Common myeloid progenitor, CD34-positive (primary cell): ENCODE measurements around the gene RPGRIP1L.

Experiments used
- CTCF ChIA-PET: fragments of 350-600 bp; sonication (Branson Sonifier 250); formaldehyde crosslinking; loops from one replicate; lab custom pipeline; 2021; ENCODE audit warnings: antibody characterized with exemption; lab: Charles Lee
- POLR2A ChIA-PET: fragments of 350-600 bp; sonication (Branson Sonifier 250); formaldehyde crosslinking; loops from one replicate; lab custom pipeline; 2021; ENCODE audit warnings: antibody characterized with exemption; lab: Charles Lee
- DNase-seq, 3 donors: peaks; one replicate each; pipeline versions ENCODE4 v3.0.0 to v3.0.0-alpha.2; 2013
- H3K27ac ChIP-seq, 2 experiments: 1 replicate in 1 of 2; 2 replicates in 1 of 2; pipeline ENCODE4 v1.7.0; 2013; ENCODE audit warnings: inconsistent platforms in 2 of 2, low read length in 2 of 2, mild to moderate bottlenecking in 2 of 2, low read depth in 1 of 2, moderate library complexity in 1 of 2; ENCODE audit not compliant: severe bottlenecking in 2 of 2, insufficient read depth in 1 of 2, poor library complexity in 1 of 2
- H3K27me3 ChIP-seq, 5 experiments: replicated peaks in 2 of 5; 1 replicate in 3 of 5; 2 replicates in 2 of 5; pipeline versions ENCODE4 v1.6.1 to v1.7.0; 2013; ENCODE audit warnings: low read length in 4 of 5, mild to moderate bottlenecking in 2 of 5, moderate library complexity in 2 of 5, inconsistent platforms in 1 of 5; ENCODE audit not compliant: insufficient read depth in 5 of 5, control insufficient read depth in 4 of 5
- H3K36me3 ChIP-seq, 4 experiments: 1 replicate in 2 of 4; 2 replicates in 2 of 4; pipeline versions ENCODE4 v1.6.1 to v1.7.0; 2013; ENCODE audit warnings: low read length in 3 of 4, control low read depth in 1 of 4, mild to moderate bottlenecking in 1 of 4; ENCODE audit not compliant: control insufficient read depth in 4 of 4, insufficient read depth in 4 of 4
- H3K4me1 ChIP-seq, 4 experiments: 1 replicate in 3 of 4; 2 replicates in 1 of 4; pipeline versions ENCODE4 v1.6.1 to v1.7.1; 2013; ENCODE audit warnings: low read length in 3 of 4, mild to moderate bottlenecking in 3 of 4, control low read depth in 1 of 4, inconsistent platforms in 1 of 4, moderate library complexity in 1 of 4; ENCODE audit not compliant: control insufficient read depth in 4 of 4, insufficient read depth in 4 of 4; ENCODE audit errors: control extremely low read depth in 1 of 4
- H3K4me3 ChIP-seq, 7 experiments: 1 replicate in 4 of 7; 2 replicates in 3 of 7; pipeline versions ENCODE4 v1.5.1 to v1.7.0; 2013; ENCODE audit warnings: mild to moderate bottlenecking in 7 of 7, low read length in 6 of 7, moderate library complexity in 6 of 7, inconsistent platforms in 2 of 7, low read depth in 2 of 7, control low read depth in 1 of 7; ENCODE audit not compliant: insufficient read depth in 4 of 7, control insufficient read depth in 1 of 7; ENCODE audit errors: extremely low read depth in 1 of 7
- H3K9me3 ChIP-seq, 5 experiments: 1 replicate in 4 of 5; 2 replicates in 1 of 5; pipeline versions ENCODE4 v1.6.1 to v1.7.1; 2013; ENCODE audit warnings: low read length in 4 of 5, mild to moderate bottlenecking in 2 of 5, inconsistent platforms in 1 of 5, low read depth in 1 of 5, moderate library complexity in 1 of 5; ENCODE audit not compliant: control insufficient read depth in 4 of 5, insufficient read depth in 2 of 5; ENCODE audit errors: control extremely low read depth in 1 of 5
- WGBS: methylation state at CpG from one replicate; pipeline ENCODE4 v1.1.5; 2013; ENCODE audit not compliant: insufficient coverage; 5-methylcytosine and 5-hydroxymethylcytosine counted together

Gene RPGRIP1L

DNA sequence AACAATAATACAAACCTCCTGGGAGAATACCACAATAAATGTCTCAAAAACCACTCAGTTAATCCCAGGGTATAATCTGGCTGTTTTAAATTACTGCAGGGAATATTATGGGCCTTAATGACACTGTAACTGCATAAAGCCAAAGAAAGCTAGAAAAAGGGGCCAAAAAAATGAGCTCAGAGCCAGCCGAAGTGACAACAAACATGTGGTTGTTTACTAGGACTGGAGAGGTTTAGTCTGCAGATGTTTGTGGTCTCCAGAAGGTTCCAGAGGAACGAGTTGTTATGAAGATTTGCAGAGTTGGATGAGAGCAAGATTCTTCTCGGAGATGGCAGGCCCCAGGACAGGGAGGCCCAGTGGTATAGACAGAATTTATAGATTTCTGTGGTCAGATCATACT lies 103.5 kb downstream of the RPGRIP1L start:
- Histone ChIP-seq H3K27ac (no peak overlapping the region), H3K9me3 (no peaks in the 10 kb centered on the region), H3K36me3 (peaks cover 0 to 2% (median 0%) of the 10 kb centered on the region in 4 experiments), H3K4me3 (no peak overlapping the region), H3K4me1 (peaks cover 3 to 12% (median 8%) of the 10 kb centered on the region in 4 experiments), H3K27me3 (no peaks in the 10 kb centered on the region)
- no peak for DNase-seq
- CTCF ChIA-PET, result no interaction called here
- WGBS, result 100% methylated on average over 2 of the region's 3 CpGs
- POLR2A ChIA-PET, result interaction anchor here (0.6 kb wide), 1 partner anchor 73 kb away, joined by 3 read pairs; no protein-coding TSS in a partner anchor

GRCh38 chr16:53599548-53599947 lies 104.1 kb downstream of the RPGRIP1L start:
- CTCF ChIA-PET, result no interaction called here
- H3K4me3 ChIP-seq, result no peak overlapping the region

GRCh38 chr16:53598511-53599275 lies 105.0 kb downstream of the RPGRIP1L start:
- POLR2A ChIA-PET, result no interaction called here
- Histone ChIP-seq H3K27ac (no peak overlapping the region), H3K4me3 (no peak overlapping the region), H3K36me3 (peaks cover 0 to 2% (median 0%) of the 10 kb centered on the region in 4 experiments), H3K27me3 (no peaks in the 10 kb centered on the region), H3K9me3 (peaks cover 0 to 4% (median 0%) of the 10 kb centered on the region in 5 experiments), H3K4me1 (peaks cover 3 to 12% (median 8%) of the 10 kb centered on the region in 4 experiments)
- no CpG with 5 or more reads among the region's 3 CpGs for WGBS
- CTCF ChIA-PET, result no interaction called here
- peak in 2 of 3 donors; percentile 51 to 67 for DNase-seq

More at GRCh38 chr16:53599548-53599947, 104.1 kb downstream of the RPGRIP1L start:
- H3K27ac ChIP-seq, result no peak overlapping the region
- WGBS, result 100% methylated on average over 2 of the region's 5 CpGs
- peaks cover 0 to 4% (median 0%) of the 10 kb centered on the region in 5 experiments for H3K9me3 ChIP-seq
- no peak for DNase-seq
- peaks cover 3 to 12% (median 8%) of the 10 kb centered on the region in 4 experiments for H3K4me1 ChIP-seq
- POLR2A ChIA-PET, result interaction anchor here (0.6 kb wide), 1 partner anchor 73 kb away, joined by 3 read pairs; no protein-coding TSS in a partner anchor
- H3K27me3 ChIP-seq, result no peaks in the 10 kb centered on the region
- H3K36me3 ChIP-seq, result peaks cover 0 to 2% (median 0%) of the 10 kb centered on the region in 4 experiments

GRCh38 chr16:53597776-53598175 lies 105.9 kb downstream of the RPGRIP1L start:
- no peaks in the 10 kb centered on the region for H3K27me3 ChIP-seq
- CTCF ChIA-PET, result no interaction called here
- H3K27ac ChIP-seq, result peak overlapping the region in 1 of 2 experiments; percentile 11
- H3K9me3 ChIP-seq, result peaks cover 0 to 4% (median 0%) of the 10 kb centered on the region in 5 experiments
- POLR2A ChIA-PET, result interaction anchor here (0.6 kb wide), 1 partner anchor 1955 kb away, joined by 3 read pairs; no protein-coding TSS in a partner anchor
- H3K4me3 ChIP-seq, result no peak overlapping the region
- H3K4me1 ChIP-seq, result peaks cover 3 to 12% (median 8%) of the 10 kb centered on the region in 4 experiments
- WGBS, result 14% methylated on average over 1 of the region's 3 CpGs
- peak in 2 of 3 donors; percentile 31 to 45 for DNase-seq
- H3K36me3 ChIP-seq, result peaks cover 0 to 2% (median 0%) of the 10 kb centered on the region in 4 experiments

DNA sequence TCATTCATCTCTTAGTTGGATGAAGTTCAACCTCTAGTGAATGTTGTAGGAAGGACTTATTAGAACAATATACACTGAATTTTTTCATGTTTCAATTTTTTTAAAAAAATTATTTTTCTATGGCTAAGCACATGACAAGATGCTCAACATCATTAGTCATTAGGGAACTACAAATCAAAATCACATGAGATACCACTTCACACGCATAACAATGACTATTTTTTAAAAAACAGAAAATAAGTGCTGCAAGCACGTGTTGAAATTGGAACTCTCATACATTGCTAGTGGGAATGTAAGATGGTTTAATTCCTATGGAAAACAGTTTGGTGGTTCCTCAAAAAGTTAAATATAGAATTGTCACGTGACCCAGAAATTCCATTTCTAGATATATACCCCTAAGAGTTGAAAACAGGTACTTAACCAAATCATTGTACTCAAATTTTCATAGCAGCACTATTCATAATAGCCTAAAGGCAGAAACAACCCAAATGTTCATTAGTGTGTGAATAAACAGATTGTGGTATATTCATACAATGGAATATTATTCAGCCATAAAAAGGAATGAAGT lies 115.5 kb downstream of the RPGRIP1L start:
- no peaks in the 10 kb centered on the region for H3K36me3 ChIP-seq
- no peaks in the 10 kb centered on the region for H3K27me3 ChIP-seq
- no CpG with 5 or more reads among the region's 3 CpGs for WGBS
- CTCF ChIA-PET, result no interaction called here
- no peak overlapping the region for H3K4me3 ChIP-seq
- POLR2A ChIA-PET, result no interaction called here
- no peak for DNase-seq
- peaks cover 0 to 3% (median 0%) of the 10 kb centered on the region in 4 experiments for H3K4me1 ChIP-seq
- H3K9me3 ChIP-seq, result peaks cover 0 to 6% (median 2%) of the 10 kb centered on the region in 5 experiments
- H3K27ac ChIP-seq, result no peak overlapping the region

GRCh38 chr16:53583401-53583800 lies 120.3 kb downstream of the RPGRIP1L start:
- WGBS, result 100% methylated on average over 1 of the region's 2 CpGs
- Histone ChIP-seq H3K27ac (no peak overlapping the region), H3K36me3 (no peaks in the 10 kb centered on the region), H3K27me3 (peaks cover 0 to 3% (median 0%) of the 10 kb centered on the region in 5 experiments), H3K4me3 (no peak overlapping the region), H3K4me1 (peaks cover 0 to 3% (median 0%) of the 10 kb centered on the region in 4 experiments), H3K9me3 (peaks cover 0 to 1% (median 0%) of the 10 kb centered on the region in 5 experiments)
- no peak for DNase-seq
- CTCF ChIA-PET, result no interaction called here
- POLR2A ChIA-PET, result no interaction called here
